Germinal center (tissue), 1 donor: Measurements from ENCODE around the gene MAP1LC3B.

Experiments used
- DNase-seq: peaks from one replicate; pipeline ENCODE4 v3.0.0; 2012; ENCODE audit warnings: mixed read lengths, low spot score

The MAP1LC3B gene

DNA sequence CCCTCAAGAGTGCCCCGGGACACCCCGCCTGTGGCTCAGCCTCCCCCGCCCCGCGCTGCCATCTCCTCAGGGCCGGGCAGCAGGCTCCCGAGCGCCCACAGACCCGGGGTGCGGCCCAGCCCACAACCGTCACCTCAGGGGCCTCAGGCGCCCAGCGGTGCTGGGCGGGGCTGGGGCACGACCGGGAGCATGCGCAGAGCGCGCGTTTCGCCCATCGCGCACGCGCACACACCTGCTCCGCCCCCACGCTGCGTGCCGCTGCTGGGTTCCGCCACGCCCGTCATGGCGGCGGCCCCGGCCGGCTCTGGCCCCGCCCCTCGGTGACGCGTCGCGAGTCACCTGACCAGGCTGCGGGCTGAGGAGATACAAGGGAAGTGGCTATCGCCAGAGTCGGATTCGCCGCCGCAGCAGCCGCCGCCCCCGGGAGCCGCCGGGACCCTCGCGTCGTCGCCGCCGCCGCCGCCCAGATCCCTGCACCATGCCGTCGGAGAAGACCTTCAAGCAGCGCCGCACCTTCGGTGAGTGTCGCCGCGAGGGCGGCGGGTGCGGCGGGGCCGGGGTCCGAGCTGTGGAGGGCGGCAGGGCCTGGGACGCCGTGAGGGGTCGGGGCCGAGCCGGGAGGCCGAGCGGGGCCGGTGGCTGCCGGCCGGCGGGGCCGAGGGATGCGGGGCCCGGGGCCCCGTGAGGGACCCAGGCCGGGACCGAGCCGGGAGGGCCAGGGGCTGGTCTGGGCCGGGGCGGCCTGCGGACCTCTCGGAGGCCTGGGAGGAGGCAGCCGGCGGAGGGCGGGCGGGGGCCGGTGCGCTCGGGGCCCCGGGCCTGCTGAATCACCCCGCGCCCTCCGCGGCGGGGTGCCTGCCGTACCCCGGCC lies at the start of gene MAP1LC3B:
Gene MAP1LC3B, plus strand, starts transcription at position 387 of the 871 bp plus-strand sequence. Its CDS starts 92 bp downstream, at position 479.
- peak; percentile 96 for DNase-seq

DNA sequence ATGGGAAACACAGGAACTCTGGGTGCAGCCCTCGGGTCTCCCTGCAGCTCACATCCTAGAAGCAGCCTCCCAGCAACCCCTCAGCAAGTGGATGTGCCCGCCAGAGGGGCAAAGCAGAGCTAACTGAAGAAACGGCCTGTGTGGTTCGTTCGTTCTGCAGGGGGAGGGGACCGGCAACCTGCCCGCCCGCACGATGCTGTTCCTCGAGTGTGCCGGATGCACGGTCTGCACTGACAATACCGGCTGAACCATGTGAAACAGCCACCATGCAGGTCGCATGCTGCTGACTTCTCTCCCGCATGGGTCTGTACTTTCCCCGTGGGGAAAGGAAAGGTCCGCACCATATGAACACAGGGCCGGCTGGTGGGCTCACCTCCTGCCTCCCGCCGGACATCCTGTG lies 49.6 kb upstream of the MAP1LC3B start:
- no peak for DNase-seq

DNA sequence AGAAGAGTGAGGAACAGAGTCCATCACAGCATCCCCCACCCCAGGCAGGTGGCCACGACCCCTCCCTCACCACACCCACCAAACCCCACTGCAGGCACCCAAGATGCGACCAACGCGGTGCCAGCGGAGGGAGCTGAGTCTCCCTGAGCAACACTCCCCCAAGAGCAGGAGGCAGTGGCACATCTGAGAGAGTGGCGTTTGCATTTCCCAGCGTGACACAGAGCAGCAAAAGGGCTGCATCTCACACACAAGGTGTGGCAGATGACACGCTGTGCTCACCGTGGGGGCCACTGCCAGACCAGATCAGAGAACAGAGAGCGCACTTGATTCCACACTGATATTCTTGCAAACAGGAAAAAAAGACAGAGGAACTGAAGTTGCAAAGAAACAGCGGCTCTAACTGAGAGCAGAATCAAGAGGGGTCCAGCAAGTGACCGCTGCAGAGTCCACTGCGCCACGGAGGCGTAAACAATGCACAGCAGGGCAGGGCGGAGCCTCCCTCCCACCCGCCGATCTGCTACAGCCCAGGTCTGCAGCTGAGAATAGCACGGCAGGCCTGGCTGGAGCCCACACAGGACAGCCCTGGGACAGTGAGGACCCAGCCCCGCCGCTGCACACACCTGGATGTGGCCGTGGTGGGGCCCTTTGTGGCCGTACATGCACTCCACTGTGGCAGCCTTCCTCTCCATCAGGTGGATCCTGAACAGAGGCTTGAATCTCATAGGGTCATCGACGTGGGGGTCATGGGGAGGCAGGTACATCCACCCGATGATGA lies 49.0 kb upstream of the MAP1LC3B start:
- no peak for DNase-seq

DNA sequence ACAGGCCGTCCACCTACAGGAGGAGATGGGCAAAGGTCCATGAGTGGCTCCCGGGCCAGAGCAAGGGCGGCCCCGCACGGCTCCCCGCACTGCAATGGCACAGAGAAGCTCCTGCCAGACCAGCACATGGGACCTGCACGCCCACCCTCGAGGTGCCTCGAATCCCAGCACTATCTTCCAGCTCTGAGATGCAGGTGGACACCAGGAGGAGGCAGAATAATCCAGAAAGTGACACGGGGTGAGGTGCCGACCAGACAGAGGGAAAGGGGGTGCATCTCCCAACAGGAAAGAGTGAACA lies 48.4 kb upstream of the MAP1LC3B start:
- no peak for DNase-seq

DNA sequence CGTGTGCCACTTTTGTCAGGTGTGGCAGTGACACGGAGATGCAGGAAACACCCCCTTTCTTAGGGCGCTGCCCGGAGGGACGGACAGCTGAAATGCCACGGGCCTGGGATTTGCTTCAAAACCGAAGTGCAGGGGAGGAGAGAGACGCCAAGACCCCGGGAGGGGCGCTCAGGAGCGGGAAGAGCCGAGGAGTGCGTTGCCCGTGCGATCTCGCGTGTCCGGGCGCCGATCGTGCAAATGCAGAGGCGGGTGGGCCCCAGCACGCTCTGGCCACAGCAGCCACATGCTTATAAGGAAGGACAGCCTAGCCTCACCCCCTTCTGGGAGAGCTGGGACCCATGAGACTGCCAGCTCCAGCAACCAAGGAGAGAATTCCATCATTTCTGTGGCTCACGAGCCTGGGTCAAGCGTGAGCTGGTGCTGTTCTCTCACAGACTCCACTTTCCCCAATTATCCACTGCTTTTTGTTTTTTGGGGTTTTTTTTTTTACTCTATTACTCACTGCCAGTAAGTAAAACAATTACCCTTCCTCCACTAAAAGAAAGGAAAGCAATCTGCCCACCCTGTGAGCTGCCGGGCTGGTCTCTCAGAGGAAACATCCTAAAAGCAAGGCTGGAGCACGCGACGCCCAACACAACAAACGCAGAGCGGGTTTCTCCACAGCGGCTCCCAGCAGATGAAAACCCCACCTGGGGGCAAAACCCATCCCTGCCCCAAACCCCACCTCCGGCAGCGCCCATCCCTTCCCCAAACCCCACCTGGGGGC lies 47.8 kb upstream of the MAP1LC3B start:
- no peak for DNase-seq

DNA sequence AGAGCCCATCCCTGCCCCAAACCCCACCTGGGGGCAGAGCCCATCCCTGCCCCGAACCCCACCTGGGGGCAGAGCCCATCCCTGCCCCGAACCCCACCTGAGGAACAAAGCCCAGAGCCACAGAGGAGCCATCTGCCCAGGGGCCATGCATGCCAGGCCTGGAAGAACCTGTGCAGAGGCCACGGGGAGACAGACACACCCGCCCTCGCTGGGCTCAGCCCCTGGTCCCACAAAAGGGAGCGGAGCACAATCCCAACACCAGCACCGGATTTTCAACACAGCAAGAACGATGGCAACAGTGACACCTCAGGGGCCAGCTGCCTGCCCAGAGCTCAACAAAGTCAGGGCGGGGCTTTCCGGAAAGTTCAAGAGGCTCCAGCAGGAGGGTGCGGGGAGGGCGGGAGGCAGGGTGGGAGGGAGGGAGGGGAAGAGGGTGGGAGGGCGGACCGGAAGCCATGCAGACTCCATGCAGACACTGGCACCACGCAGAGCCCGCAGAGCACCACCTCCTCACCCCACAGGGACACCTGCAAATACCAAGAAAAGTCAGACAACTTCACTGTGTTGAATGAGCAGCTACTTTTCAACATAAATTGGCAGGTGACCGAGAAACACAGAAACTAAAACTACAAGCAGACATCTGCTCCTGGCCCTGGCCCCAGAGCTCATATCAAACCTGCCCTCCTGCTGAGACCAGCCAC lies 47.1 kb upstream of the MAP1LC3B start:
- DNase-seq: no peak

DNA sequence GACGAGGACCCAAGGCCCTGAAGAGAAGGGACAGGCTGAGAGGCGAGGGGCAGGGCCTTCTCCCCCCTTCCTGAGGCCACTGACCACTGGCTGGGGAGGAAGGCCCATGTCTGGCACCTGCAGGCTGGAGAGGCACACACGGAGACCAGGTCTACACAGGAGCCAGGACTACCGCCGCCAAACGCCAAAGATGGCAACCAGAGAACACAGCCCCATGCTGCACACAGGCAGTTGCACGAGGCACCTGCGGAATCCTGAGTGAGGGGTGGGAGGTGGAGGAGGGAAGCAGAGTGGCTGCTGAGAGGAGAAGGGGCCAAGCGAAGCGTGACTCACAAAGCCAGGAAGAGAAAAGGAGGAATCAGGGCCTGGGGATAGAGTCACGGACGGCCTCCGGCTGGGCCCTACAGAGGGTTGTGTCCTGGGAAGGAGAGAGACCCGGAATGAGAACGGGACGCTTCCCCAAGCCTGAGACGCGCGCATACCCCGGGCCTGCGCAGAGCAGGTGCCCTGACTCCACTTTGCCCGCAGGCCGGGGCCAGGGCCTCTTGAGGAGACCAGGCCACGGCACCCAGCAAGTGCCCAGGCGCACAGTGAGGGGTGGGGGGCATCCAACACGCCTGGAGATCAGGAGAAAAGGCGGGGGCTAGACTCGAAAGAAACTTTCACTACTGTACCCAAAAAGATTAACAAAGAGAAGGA lies 46.3 kb upstream of the MAP1LC3B start:
- no peak for DNase-seq

DNA sequence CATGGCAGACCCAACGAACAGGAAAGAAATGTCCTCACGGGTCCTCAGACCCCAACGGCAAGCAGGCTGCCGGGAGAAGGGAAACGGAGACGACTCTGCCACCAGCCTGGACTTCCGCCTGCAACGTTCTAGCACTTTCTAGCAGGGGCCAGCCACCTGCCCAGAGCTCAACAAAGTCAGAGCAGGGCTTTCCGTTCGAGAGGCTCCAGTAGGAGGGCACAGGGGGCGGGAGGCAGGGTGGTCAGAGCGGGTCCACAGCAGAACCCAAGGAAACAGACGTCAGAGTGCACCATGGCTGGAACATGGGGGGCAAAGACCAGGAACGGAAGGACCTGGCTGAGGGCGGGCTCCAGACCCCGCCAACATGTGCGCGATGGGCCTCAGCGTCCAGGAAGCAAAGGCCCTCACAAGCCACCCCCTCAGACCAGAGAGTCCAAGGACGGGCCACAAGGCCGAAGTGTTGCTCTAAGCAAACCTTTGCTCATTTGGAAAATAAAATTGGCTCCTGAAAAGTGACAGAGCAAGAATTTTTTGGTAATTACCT lies 45.5 kb upstream of the MAP1LC3B start:
- no peak for DNase-seq

DNA sequence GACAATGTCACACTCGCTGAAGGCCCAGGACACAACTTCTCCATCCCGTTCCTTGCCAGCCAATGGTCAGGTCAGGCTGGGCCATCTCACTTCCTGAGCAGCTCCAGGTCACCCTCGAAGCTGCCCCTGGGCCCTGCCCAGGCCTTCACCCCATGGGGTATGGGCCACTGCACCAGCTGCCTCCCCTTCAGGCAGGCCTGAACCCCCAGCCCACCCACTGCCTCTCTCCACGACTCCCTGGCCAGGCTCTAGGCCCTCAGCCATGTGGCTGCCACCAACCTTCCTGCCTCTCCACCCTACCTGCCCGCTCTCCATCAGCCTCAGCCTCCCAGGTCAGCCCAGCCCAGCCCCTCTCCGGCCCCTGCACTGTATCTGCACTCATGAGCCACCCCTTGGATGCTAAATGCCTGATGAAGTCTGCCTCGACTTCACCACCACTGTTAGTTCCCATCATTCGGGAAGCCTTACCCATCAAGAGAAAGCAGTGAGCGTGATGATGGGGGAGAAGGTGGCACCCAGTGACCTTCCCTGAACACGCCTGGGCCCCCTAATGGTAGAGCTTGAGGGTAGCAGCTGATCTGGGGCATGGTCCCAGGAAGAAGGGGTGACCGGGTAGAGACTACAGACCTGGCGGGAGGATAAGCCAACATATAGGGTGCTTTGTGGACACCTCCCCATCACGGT lies 44.1 kb upstream of the MAP1LC3B start:
- no peak for DNase-seq

DNA sequence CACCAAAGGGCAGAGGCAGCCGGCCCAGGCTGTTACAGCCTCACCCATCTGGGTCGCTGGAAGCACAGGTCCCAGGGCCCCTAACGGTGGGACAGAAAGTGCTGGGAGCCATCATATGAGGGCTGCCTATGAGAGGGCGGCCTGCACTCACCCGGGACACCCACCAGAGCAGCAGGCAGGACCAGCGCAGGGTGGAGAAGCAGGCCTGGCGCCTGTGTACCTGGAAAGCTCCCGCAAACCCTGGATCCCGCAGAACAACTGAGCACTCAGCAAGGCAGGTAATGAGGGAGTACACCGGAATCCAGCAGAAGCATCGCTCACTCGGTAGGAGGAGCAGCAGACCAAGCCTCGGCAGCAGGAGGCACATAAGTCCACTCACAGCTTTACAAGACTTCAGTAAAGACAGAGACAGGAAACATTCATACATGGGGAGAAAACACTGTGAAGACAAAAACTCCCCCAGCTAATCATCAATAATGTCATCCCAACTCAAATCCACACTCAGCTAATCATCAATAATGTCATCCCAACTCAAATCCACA lies 43.4 kb upstream of the MAP1LC3B start:
- DNase-seq: no peak

DNA sequence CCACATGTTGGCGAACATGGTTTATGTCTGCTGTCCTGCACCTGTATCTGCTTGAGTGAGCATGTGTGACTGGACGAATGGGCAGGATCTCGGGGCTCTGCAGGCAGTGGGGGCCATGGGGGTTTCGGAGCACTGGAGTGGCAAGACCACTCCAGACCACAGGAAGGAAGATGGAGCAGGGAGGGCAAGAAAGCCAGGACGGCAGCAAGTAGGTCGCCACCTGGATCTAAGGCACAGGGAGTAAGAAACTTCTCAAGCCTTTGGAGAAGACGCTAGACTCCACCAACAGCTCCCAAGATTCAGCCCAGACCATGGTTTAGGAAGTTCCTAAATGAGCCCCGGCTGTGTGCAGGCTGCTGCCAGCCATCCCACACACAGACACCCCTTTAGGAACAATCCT lies 42.1 kb upstream of the MAP1LC3B start:
- DNase-seq: no peak

DNA sequence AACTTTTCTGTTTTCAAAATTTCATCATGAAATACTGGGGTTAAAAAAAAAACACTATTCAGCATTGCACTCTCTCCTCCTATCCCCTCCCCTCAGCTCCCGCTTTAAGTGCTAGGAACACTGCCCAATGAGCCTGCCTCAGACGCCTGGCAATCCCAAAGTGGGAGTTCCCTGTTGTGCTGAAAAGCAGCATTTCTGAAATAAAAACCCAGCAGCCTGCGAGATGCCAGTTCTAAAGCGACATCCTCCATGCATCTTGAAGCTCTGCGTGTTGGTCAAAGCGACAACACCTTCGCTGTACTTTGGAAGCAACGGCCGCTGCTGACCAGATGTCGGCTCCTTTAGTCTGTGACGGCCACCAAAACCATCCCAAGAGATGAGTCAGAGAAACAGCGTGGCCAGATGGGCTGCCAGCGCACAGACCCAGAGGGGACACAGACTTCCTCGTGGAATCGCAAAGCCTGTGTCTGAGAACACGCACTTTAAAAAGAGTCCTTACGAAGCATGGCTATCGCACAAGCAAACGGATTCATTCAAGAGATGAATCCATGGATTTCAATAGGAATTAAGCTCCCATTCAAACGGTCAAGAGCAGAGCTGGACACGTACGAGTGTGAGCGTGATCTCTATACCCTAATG lies 41.3 kb upstream of the MAP1LC3B start:
- DNase-seq: no peak

DNA sequence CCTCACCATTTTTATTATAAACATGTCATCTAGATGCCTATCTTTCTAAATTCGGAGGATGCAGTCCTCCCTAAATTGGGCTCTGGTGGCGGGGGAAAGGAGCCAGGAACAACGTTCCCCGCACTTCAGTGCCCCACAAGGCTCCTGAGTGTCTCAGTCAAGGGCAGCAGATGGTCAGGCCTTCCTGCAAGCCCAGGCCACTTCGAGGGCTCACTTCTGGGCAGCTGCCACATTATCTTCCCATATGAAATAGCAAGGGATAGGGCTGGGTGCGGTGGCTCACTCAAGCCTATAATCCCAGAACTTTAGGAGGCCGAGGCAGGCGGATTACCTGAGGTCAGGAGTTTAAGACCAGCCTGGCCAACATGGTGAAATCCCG lies 40.8 kb upstream of the MAP1LC3B start:
- no peak for DNase-seq

DNA sequence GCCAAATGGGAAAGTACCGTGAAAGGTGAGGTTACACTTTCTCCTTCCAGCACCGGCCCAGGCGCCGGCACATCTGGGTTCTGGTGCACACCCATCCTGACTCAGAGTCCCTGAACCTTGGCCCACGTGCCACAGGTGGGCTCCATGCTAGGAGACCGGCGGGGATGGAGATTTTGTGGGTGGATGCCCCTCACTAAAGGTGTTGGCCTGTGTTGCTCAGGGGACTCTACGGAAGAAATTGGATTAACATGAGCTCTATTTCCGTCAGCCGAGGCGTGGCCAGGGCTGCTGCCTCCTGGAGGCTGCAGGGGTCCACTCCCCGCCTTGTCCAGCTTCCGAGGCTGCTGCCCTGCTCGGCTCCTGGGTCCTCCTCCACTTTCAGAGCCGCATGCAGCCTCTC lies 39.3 kb upstream of the MAP1LC3B start:
- DNase-seq: no peak

DNA sequence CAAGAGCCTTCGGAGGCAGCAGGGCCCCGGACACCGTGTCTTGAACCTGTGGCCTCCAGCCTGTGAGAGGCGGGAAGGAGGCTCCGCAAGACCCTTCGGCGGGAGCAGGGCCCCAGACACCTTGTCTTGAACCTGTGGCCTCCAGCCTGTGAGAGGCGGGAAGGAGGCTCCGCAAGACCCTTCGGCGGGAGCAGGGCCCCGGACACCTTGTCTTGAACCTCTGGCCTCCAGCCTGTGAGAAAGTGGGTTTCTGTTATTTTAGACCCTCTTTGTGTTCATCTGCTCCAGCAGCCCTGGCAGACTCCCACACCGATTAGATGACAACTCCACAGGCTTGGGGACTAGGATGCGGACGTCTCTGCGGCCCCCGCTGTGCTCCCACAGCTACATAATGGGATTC lies 38.5 kb upstream of the MAP1LC3B start:
- no peak for DNase-seq

DNA sequence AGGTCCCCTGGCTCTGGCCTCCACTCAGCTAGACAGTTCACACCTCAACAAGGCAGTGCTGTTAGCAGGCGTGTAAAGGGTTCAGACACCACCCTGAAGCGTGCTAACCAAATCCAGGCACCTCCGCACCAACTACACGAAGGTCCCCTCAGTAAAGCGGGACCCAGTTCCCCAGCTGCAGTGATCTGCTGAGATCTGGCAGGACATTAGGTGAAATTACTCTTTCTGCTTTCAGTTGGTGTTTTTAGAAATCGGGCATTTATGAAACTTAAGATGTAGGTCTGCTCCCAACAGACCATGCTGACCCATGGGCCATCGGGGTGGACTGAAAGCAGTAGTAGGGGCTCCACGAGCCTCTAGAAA lies 35.7 kb upstream of the MAP1LC3B start:
- DNase-seq: no peak

DNA sequence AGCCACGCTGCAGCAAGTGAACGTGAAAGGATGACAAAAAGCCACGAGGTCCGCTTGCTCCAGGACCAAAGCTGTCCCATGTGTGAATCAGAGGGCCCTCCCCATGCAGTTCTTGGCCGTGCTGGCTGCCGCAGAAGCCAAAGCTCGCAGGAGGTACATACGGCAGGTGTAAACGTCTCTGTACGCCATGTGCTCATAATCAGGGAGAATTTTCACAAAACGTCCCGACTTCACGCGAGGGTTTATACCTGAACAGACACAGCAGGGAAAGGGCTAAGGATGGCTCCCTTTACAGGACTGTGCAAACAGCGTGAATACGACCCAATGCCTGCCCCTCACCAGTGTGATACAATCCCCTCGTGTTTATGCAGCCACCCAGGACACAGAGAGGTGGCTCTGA lies 33.9 kb upstream of the MAP1LC3B start:
- DNase-seq: no peak

DNA sequence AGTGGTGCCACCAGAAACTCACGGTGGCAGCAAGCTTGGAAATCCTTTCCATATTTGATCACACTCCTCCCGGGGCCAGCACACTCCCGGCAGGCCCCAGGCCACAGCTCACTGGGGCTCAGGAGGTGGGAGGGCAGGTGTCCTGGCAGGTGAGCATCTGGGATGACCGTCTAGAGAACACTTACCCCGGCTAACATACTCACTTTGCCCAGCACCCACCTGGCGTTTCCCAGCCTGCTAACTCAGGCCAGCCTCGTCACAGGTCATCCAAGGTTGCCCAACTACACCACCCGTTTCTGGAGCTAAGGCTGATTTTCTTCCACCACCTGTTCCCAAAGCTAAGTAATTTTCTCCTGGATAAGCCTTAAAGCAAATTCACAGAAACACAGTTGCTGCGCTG lies 33.4 kb upstream of the MAP1LC3B start:
- no peak for DNase-seq

DNA sequence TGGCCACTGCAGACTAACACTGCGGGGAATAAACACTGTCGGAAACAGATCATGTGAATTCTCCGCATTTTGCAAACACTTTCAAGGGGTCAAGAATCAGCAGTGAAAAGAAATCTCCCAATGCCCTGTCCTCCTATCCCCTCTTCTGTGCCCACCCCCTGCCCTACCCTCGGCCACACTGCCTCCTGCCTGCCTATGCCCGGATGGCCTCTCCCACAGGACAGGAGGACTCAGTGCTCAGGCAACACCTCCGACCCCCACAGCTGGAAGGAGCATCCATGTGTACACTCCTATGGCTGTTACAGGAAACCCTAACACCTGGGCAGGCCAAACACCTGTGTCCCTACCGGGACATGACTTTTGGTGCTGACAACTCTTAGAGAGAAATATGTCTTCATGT lies 33.0 kb upstream of the MAP1LC3B start:
- DNase-seq: no peak
